H1 (cell line): Measurements from ENCODE around the gene PCDH19. TPM values are rescaled to one million over a fixed set of nuclear protein-coding genes. Genes with fewer than 3 reads are reported as not detected.

ENCODE experiments used
- BRCA1 ChIP-seq: IDR thresholded peaks from 2 replicates; pipeline ENCODE4 v1.6.1; 2012; ENCODE audit warnings: low read depth, low read length, improper control_type of control experiment
- CBX8 ChIP-seq: fragments of 300-800, 300-1000 bp; sonication (generic); IDR thresholded peaks from 2 replicates; pipeline ENCODE4 v1.7.1; 2016; ENCODE audit warnings: low read depth, low read length, borderline replicate concordance
- CTBP2 ChIP-seq: IDR thresholded peaks from 2 replicates; pipeline ENCODE4 v1.7.0; 2011; ENCODE audit warnings: borderline replicate concordance, mild to moderate bottlenecking, moderate library complexity, mixed read lengths, low read length; ENCODE audit not compliant: insufficient read depth, insufficient read length
- RAD21 ChIP-seq, 2 experiments: IDR thresholded peaks in 1 of 2; conservative IDR thresholded peaks in 1 of 2; 2 replicates each; pipeline ENCODE4 v1.6.1; 2011; ENCODE audit warnings: low read depth in 2 of 2, low read length in 2 of 2, improper control_type of control experiment in 1 of 2, inconsistent platforms in 1 of 2, mild to moderate bottlenecking in 1 of 2, moderate library complexity in 1 of 2
- RNF2 ChIP-seq: fragments of 200-900, 300-1000 bp; sonication (generic); IDR thresholded peaks from 2 replicates; pipeline ENCODE4 v1.7.1; 2016; ENCODE audit warnings: borderline replicate concordance, low read depth, mild to moderate bottlenecking, antibody characterized with exemption, low read length; ENCODE audit not compliant: poor library complexity, severe bottlenecking; ENCODE audit errors: missing control alignments
- SIX5 ChIP-seq: IDR thresholded peaks from 2 replicates; pipeline ENCODE4 v1.6.1; 2011; ENCODE audit warnings: mild to moderate bottlenecking, low read depth, low read length
- SP4 ChIP-seq: IDR thresholded peaks from 2 replicates; pipeline ENCODE4 v1.6.1; 2012; ENCODE audit warnings: low read length, inconsistent platforms
- polyA plus RNA-seq, 7 experiments: library from polyadenylated mRNA; depleted of rRNA in 3 of 7; stranded (reverse) in 5 of 7; unstranded in 2 of 7; fragments of >200 nt in 5 of 7; fragments of 200-250 nt in 2 of 7; gene quantifications; 1 replicate in 5 of 7; 2 replicates in 1 of 7; 4 replicates in 1 of 7; pipeline versions ENCODE4 v1.2.1 to v1.2.3, GENCODE V29; 2011 to 2013; ENCODE audit warnings: missing spikeins in 2 of 7, mixed read lengths in 2 of 7
- total RNA-seq: library from RNA; stranded (reverse); fragmentation: NEBNext Ultra II Directional; extraction: Animal tissue kit (Norgen Biotek cat#: 25700); gene quantifications from 2 replicates; pipeline ENCODE4 v1.2.1, GENCODE V29; 2021

The PCDH19 gene
- total and polyA plus RNA-seq, 2 of the 8 experiments (the other 6 are each of a cell fraction or from before 2014, with no cell fraction given) = 0.12 to 1.2 TPM

- TF ChIP-seq BRCA1 = no peak
- no peak for TF ChIP-seq SP4
- no peak for TF ChIP-seq CTBP2
- TF ChIP-seq RNF2 = no peak
- no peak for TF ChIP-seq CBX8
- no peak for TF ChIP-seq RAD21 (IDR thresholded peaks at IDR 0.05 in 1 of 2, conservative IDR thresholded peaks at IDR 0.05 in 1 of 2; ENCODE audit: low read depth in 2 of 2, low read length in 2 of 2)
- no peak for TF ChIP-seq SIX5
Observed at GRCh38 chrX:100355680-100356079, 54.4 kb downstream of the PCDH19 start (continued).
